SK-MEL-5 (cell line): ENCODE measurements around the gene ARMC9. TPM values are rescaled to one million over a fixed set of nuclear protein-coding genes. Genes with fewer than 3 reads are reported as not detected.

Experiments
- DNase-seq: peaks from one replicate; pipeline ENCODE4 v3.0.0-alpha.2; 2016; ENCODE audit warnings: low read depth, low spot score
- in situ Hi-C: cut with HindIII; loops from 2 replicates; pipeline ENCODE4 v1.10.0; 2016; ENCODE audit warnings: low sequenced_read_pairs, high pct_unique_total_duplicates, low pct_unique_long_range_greater_than_20kb
- polyA plus RNA-seq, 2 experiments: library from polyadenylated mRNA; depleted of rRNA; stranded (reverse); fragments of >200 nt; gene quantifications; 2 replicates each; pipeline ENCODE4 v1.2.3, GENCODE V29; 2015
- total RNA-seq: library from RNA; depleted of rRNA; stranded (reverse); fragments of >200 nt; shearing (Covaris generic); gene quantifications from 2 replicates; pipeline ENCODE4 v1.2.3, GENCODE V29; 2014; rRNA removed

ARMC9 gene
- 22.8 and 23.0 TPM in 2 replicates for total RNA-seq
- polyA plus RNA-seq (2015; cell fraction: cytosol; rRNA removed) = 23.0 and 24.1 TPM in 2 replicates
- 31.2 and 56.4 TPM in 2 replicates for polyA plus RNA-seq (2015; cell fraction: nucleus; rRNA removed)

DNA sequence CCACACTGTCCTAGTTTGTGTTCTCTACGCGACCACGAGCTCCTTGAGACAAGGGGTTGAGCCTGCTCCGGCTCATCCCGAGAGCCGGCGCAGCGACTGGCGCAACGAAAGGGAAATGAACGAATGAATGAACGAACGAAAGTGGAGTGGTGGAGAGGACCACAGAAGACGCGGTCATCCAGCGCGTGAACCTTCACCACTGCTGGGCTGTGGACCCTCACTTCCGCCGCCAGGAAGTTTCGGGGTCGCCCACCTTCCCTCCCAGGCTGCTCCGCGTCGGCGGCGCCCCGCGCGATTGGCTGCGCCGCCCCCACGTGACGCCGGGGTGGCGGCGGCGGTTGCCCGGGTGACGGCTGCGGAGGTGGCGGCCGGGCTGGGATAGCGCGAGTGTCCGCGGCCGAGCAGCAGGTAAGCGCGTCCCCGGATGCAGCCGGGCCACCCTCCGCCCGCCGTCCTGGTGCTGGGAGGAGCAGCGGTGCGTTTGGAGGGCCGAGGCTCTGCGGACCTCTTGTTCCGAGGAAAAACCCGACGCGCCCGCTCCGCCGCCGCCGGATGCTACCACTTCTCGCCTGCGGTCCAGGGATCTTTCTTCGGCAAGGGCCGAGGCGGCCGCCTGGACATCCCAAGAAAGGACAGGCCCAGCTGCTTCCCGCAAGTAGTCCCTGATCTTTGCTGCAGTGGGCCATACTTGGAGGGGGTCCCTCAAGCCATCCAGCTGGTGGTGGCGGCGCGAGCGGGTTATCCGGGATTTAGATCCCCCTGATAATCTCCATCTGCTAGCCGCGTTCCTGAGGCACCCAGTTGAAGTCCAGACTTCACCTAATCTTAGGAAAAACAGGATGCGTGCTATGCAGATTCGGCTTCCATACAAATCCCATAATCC, at the start of gene ARMC9:
Gene ARMC9 (plus strand): TSS at position 341 of the 883 bp plus-strand sequence. CDS start 7,608 bp downstream, outside the sequence.
- DNase-seq = peak; percentile 67
- in situ Hi-C loops = no loop called here

DNA sequence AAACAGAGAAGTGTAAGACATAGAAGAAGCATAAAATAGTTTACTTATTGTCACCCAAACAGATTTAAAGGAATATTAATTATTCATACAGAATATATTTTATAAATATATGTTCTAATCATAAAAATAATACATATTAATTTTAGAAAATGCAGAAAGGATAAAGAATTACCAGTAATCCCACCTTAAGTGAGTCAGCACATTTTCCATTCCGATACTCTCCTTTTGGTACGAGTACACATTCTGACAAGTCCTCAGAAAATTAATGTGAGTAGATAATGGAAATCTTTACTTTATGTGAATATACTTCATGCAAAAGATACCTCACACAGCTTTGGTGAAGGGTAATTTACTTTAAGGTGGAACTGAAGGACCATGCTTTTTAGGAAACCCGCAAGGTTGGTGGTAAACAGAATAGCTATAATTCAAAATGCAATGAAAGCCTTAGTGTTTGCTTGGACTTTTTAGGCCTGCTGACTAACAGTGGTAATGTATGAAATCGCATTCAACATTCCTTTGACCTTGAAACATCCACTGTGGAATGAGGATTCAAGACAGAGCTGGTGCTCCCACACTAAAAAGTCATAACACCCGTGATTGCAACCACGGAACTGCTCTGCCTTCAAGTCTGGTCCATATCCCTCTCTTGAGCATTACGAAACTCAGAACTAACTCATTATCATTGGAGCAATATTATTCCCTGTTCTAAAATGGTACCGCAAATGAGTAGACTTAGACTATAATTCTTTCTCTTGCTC, 45.5 kb upstream of the ARMC9 start:
- DNase-seq = peak; percentile 40
- in situ Hi-C loops = no loop called here

DNA sequence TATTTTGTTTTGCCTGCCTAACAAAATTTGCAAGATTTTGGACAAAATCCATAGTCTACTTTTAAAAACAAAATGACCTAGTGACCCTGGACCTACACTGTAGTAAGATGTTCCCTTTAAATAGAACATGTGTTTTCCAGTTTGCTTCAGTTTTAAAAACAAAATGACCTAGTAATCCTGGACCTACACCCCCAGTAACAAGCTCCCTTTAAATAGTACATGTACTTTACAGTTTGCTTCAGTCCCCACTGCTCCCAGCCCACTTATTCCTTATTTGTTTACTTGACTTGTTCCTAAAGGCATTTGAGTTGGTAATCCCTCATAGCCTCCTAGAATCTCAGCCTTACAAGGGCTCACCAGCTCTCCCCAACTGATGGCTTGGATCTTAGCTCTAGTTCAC, 39.1 kb upstream of the ARMC9 start:
- DNase-seq = no peak
- in situ Hi-C loops = no loop called here

DNA sequence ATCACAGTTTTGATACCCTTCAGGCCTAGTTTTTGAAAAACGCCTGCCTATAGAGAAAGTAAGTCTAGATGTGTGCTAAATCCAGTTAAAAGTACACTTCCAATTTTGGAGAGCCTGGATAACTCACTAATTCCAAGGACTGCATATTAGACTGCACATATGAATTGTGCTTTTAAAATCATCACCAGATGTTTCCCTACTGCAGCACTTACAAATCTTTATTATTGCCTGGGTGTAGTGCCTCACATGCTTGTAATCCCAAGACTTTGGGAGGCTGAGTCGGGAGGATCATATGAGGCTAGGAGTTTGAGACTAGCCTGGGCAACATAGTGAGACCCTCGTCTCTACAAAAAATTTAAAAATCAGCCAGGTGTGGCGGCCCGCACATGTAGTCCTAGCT, 37.7 kb upstream of the ARMC9 start:
- no peak for DNase-seq
- in situ Hi-C loops = no loop called here

- DNase-seq = peak; percentile 6
- in situ Hi-C loops = no loop called here
Observed at GRCh38 chr2:231161252-231161839, 37.1 kb upstream of the ARMC9 start.

DNA sequence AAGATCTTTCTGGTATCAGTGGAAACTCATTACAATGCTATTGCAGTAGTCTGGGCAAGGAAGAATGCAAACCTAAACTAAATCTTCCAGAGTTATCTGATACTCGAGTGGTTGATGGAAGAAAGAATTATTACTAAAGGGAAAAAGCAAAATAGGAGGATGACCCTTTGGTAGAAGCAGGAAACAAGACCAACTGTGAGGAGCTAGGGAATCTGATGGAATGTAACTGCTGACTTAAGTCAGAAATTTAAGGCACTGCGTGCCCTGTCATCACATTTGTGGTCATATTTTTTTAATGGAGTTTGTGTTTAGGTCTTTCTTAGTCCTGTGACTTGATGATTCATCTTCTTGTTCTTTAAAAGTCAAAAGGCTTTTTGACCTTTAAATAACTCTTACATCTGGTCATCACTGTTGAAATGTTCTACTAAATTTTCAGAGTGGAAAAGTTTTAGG, 36.5 kb upstream of the ARMC9 start:
- in situ Hi-C loops = no loop called here
- DNase-seq = peak; percentile 90

DNA sequence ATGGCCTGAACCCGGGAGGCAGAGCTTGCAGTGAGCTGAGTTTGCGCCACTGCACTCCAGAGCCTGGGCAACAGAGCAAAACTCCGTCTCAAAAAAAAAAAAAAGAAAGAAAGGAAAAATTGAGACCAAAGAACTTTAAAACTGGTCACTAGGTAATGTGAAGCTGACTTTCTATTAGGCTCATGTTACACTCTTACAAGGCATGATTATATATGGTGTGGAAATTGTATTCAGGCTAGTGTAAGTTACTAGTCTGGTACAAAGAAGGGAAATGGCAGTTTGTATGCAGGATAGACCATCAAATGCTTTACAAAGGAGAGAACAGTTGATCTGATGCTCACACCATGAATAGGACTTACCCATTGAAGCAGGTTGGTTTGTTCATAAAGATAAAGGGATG, 35.4 kb upstream of the ARMC9 start:
- in situ Hi-C loops = no loop called here
- no peak for DNase-seq

- in situ Hi-C loops = no loop called here
- no peak for DNase-seq
Observed at GRCh38 chr2:231163414-231164095, 34.9 kb upstream of the ARMC9 start.

- peak; percentile 25 for DNase-seq
- in situ Hi-C loops = no loop called here
Observed at GRCh38 chr2:231167745-231168459, 30.5 kb upstream of the ARMC9 start.

DNA sequence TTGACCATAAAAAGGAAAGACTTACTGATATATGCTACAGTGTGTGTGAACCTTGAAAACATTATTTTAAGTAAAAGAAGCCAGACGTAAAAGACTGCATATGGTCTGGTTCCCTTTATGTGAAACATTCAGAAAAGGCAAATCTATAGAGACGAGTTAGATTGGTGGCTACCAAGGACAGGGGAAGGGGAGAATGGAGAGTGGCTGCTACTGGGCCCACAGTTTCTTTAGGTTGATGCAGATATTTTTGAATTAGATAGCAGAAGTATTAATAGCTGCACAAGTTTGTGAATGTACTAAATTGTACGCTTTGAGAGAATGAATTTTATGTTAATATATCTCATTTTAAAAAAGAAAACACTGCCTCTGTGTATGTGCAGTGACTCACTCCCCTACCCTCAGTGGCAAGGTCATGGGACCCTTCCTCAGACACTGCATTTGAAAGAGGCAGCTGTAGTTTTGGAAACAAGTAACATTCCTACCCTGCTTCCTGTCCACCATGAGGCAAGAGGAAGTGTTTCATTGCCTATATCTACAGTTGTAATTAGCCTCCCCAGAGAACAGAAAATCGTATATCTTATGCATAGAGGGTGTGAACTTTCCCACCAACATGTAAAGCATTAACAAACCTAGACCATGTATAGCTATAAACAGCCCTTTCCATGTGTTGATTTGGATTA, 29.8 kb upstream of the ARMC9 start:
- in situ Hi-C loops = no loop called here
- DNase-seq = peak; percentile 66

DNA sequence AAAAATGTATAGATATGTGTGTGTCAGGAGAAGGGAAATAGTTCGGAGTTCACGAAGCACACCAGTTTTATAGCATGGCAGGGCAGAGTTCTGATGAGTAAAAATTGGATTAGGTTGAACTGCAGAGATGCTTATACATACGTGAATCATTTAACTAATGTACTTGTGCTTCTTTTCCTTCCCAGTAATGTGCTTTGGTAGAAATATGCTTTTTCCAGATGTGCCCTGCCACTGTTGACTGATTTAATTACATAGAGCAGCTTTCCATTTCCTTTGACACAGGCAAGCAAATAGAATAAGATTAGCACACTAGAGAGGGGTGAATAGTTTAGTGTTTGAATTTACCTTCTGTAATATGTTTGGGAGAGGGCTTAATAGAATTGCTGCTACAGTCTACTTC, 28.9 kb upstream of the ARMC9 start:
- DNase-seq = no peak
- in situ Hi-C loops = no loop called here

- no peak for DNase-seq
- in situ Hi-C loops = no loop called here
Observed at GRCh38 chr2:231170055-231170454, 28.4 kb upstream of the ARMC9 start.

DNA sequence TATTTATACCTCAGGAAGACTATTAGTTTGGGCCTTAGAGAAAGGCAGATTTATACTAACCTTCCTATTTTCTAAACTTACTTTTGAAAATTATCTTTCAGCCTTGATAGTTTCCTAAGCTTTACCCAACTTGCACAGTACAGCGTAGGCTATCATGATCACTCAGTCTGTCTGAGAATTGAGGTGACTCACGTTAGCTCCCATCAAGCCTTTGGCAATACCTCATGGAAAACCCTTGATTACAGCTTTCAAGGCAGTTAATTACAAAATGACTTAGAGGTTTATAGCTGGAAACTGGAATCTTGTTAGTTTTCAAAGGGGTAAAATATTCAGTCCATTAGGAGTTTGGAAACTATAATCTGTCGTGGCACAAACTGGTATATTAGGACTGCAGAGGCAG, 26.4 kb upstream of the ARMC9 start:
- in situ Hi-C loops = no loop called here
- no peak for DNase-seq

DNA sequence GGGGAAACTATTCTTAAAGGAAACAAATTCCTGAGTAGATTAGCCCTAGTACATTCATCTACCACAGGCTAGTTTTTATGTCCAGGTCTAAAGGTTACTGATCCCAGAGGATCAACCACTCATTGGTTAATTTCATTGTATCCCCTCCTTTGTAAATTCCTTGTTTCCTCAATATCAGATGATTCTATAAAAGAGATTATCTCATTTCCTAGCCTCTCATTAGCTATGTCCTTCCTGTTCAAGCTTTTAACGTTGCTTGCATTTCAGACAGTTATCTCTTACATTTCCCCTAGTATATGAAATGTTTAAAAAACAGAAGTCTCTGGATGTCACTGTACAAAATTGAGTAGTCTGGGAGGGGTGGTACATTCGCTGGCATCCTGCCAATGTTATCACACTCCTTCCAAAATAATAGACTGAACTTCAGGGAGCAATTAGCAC, 24.2 kb upstream of the ARMC9 start:
- in situ Hi-C loops = no loop called here
- DNase-seq = no peak

GRCh38 chr2:231176066-231176465, 22.4 kb upstream of the ARMC9 start:
- no peak for DNase-seq
- in situ Hi-C loops = no loop called here

DNA sequence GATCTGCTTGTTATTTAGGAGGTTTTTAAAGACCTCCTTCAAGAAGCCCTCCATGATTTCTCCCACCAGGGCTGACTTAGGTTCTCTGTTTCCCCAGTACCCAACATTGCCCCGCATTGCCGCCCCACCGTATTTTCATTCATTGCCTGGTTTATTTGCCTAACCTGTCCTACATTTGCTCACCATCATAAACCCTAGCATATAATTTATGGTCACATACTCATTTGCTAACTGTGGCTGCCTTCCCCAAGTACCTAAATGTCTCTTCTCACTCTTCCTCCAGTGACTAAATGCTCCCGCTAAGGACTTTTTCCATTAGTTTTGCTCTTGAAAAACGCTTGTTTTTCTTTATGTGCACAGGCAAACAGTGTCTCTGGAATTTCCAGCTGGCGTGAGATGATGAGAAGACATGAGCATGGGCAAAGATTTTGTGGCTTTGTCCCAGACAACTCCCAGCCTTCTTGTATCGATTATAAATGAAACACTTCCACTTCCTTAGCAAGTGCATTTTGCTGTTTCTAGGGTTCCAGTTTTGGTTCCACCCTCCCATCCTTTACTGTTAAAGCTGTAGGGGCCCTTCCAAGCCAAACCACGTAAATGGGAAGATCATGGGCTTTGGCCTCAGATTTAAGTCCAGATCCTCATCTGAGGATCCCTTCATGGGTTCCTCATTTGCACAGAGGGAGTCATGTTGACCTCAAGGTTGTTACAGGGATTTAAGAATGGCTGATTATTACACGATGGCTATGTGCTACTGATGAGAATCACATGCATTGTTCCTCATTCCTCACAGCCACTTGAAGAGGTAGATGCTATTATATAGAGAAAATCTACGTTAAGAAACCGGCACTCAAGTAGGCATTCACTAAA, 21.0 kb upstream of the ARMC9 start:
- no peak for DNase-seq
- in situ Hi-C loops = no loop called here
